Esophagus squamous epithelium (tissue), 5 donors: Measurements from ENCODE around the gene ULBP3. TPM values are rescaled to one million over a fixed set of nuclear protein-coding genes. Genes with fewer than 3 reads are reported as not detected.
"Not testable (repeated sequence)": the region's sequence is repeated elsewhere in the genome, so short reads cannot be mapped to it uniquely, and the experiment has no call there.

Experiments
- DNase-seq: peaks from one replicate; lab custom pipeline; 2025; lab: John Stamatoyannopoulos, UW
- H3K27ac ChIP-seq, 4 donors: fragments of 200-600 bp; sonication (generic); one replicate each; pipeline ENCODE4 v1.5.1; 2016 to 2019; ENCODE audit warnings: mild to moderate bottlenecking in 1 of 4
- H3K27me3 ChIP-seq, 4 donors: fragments of 200-600 bp; sonication (generic); 1 replicate in 3 of 4; 2 replicates in 1 of 4; pipeline versions ENCODE4 v1.5.1 to v1.6.0; 2017 to 2021; ENCODE audit warnings: antibody characterized with exemption in 1 of 4
- H3K36me3 ChIP-seq, 3 donors: fragments of 200-600 bp; sonication (generic); one replicate each; pipeline ENCODE4 v1.5.1; 2016 to 2019
- H3K4me1 ChIP-seq, 3 donors: fragments of 200-600 bp; sonication (generic); one replicate each; pipeline ENCODE4 v1.5.1; 2017 to 2019
- H3K4me3 ChIP-seq, 4 donors: fragments of 200-600 bp; sonication (generic); 1 replicate in 3 of 4; 2 replicates in 1 of 4; pipeline ENCODE4 v1.5.1; 2016 to 2019; ENCODE audit warnings: mild to moderate bottlenecking in 2 of 4, moderate library complexity in 1 of 4
- H3K9me3 ChIP-seq, 3 donors: fragments of 200-600 bp; sonication (generic); one replicate each; pipeline ENCODE4 v1.5.1; 2016 to 2019
- CTCF ChIP-seq, 6 experiments: fragments of 450-650 bp in 4 of 6; fragments of 200-600 bp in 2 of 6; sonication (generic) in 2 of 6; IDR thresholded peaks; one replicate each; pipeline ENCODE4 v1.5.1; 2016 to 2019; ENCODE audit warnings: antibody characterized with exemption in 6 of 6, mild to moderate bottlenecking in 4 of 6, moderate library complexity in 4 of 6
- POLR2A ChIP-seq, 4 donors: fragments of 450-650 bp; IDR thresholded peaks; one replicate each; pipeline ENCODE4 v1.6.1; 2017; ENCODE audit warnings: antibody characterized with exemption in 4 of 4, mild to moderate bottlenecking in 4 of 4, moderate library complexity in 3 of 4
- WGBS, 2 donors: methylation state at CpG; one replicate each; pipeline ENCODE4 v1.1.5; 2018; 5-methylcytosine and 5-hydroxymethylcytosine counted together
- intact Hi-C: fragments of 100-400 bp; cut with DNase I; formaldehyde crosslinking; loops from one replicate; pipeline ENCODE4 v1.15.0; 2022
- total RNA-seq, 4 donors: library from RNA; depleted of rRNA; stranded (reverse); fragments of >200 nt; gene quantifications; one replicate each; pipeline ENCODE4 v1.1.0, GENCODE V29; 2016
- donor health status: DM: yes; HTN: yes; CAD: no.

Gene ULBP3
- total RNA-seq, 4 donors from 2014 or later: 2.1 to 5.0 (median 3.3) TPM

GRCh38 chr6:150063640-150064039, 5.3 kb downstream of the ULBP3 start:
- 88 to 100% methylated on average over 1 to 6 of the region's 6 CpGs for WGBS, 2 donors

DNA sequence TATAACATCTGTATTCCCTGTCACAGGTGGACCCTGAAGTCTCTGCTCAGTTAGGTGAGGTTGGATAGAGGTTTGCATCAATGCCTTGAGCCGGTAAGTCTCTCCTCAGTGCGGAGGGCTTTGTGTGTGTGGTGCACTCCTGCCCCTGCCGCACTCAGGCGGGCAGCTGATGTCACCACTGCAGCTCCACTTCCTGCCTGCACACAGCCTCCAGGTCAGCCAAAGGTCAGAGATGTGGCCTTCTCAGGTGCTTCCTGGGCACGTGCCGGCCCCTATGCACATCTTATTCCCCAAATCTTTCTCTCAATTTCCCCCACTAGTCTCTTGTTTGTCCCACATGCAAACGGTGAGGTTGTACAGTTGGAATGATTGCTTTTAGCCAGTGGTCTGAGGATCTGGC, 8.9 kb downstream of the ULBP3 start:
- intact Hi-C loops, H3K27ac ChIP-seq, DNase-seq, H3K4me3 ChIP-seq, H3K9me3 ChIP-seq, H3K4me1 ChIP-seq: not testable (repeated sequence)
- H3K27me3 ChIP-seq: peaks cover 0 to 26% (median 0%) of the 10 kb centered on the region in 4 donors
- WGBS, 2 donors: 45 to 79% methylated on average over 5 to 7 of the region's 7 CpGs
- H3K36me3 ChIP-seq: peaks cover 0 to 19% (median 0%) of the 10 kb centered on the region in 3 donors

More at GRCh38 chr6:150063640-150064039, 5.3 kb downstream of the ULBP3 start:
- H3K27ac ChIP-seq: no peak overlapping the region
- peaks cover 0 to 10% (median 6%) of the 10 kb centered on the region in 3 donors for H3K4me1 ChIP-seq
- no peak overlapping the region for H3K4me3 ChIP-seq
- intact Hi-C loops: no loop called here
- no peak for TF ChIP-seq CTCF (IDR thresholded peaks at IDR 0.05)
- no peak for TF ChIP-seq POLR2A (IDR thresholded peaks at IDR 0.05)
- DNase-seq: no peak
- peaks cover 0 to 26% (median 0%) of the 10 kb centered on the region in 3 donors for H3K36me3 ChIP-seq
- H3K9me3 ChIP-seq: no peaks in the 10 kb centered on the region
- peaks cover 0 to 7% (median 0%) of the 10 kb centered on the region in 4 donors for H3K27me3 ChIP-seq

DNA sequence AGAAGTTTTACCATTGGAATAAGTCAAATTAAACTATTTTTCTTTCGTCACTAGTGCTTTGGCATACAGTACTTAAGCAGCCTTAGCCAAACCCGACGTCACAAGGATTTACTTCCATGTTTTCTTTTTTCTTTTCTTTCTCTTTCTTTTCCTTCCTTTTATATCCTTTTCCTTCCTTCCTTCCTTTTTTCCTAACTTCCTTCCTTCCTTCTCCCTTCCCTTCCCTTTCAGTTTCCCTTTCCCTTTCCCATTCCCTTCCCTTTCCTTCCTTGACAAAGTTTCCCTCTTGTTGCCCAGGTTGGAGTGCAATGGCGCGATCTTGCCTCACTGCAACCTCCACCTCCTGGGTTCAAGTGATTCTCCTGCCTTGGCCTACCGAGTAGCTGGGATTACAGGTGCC, 9.9 kb downstream of the ULBP3 start:
- peaks cover 0 to 11% (median 0%) of the 10 kb centered on the region in 3 donors for H3K36me3 ChIP-seq
- no peaks in the 10 kb centered on the region for H3K9me3 ChIP-seq
- TF ChIP-seq CTCF (IDR thresholded peaks at IDR 0.05) (no peak), POLR2A (IDR thresholded peaks at IDR 0.05) (no peak)
- H3K27me3 ChIP-seq: peaks cover 0 to 36% (median 0%) of the 10 kb centered on the region in 4 donors
- DNase-seq: no peak
- H3K4me3 ChIP-seq: no peak overlapping the region
- intact Hi-C loops: no loop called here
- WGBS, 2 donors: 93% methylated on average over 6 of the region's 6 CpGs
- H3K4me1 ChIP-seq: no peaks in the 10 kb centered on the region
- H3K27ac ChIP-seq: no peak overlapping the region

DNA sequence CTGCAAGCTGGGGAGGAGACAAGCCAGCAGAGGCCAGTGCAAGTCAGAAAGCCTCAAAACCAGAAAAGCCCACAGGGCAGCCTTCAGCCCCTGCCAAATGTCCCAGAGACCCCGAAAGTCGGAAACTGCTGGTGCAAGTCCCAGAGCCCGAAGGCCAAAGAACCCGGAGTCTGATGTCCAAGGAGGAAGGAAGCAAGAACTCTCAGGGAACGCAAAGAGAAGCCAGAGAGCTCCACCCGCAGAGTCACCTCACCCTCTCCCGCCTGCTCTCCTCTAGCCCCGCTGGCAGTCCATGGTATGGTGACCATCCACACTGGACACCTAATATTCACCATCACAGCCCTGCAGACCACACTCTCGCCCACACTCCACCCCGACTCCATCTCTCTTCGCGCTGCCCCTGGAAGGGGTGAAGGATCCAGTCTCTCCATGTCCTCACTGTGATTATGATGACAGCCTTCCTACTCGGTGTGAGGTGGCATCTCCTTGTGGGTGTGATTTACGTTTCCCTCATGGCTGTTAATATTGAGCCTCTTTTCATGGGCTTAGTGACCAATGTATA, 10.6 kb downstream of the ULBP3 start:
- intact Hi-C loops: no loop called here
- TF ChIP-seq POLR2A (IDR thresholded peaks at IDR 0.05): no peak
- no peak for TF ChIP-seq CTCF (IDR thresholded peaks at IDR 0.05)
- Histone ChIP-seq H3K9me3 (no peaks in the 10 kb centered on the region), H3K4me3 (no peak overlapping the region), H3K27ac (no peak overlapping the region), H3K4me1 (no peaks in the 10 kb centered on the region), H3K36me3 (peaks cover 0 to 6% (median 0%) of the 10 kb centered on the region in 3 donors), H3K27me3 (peaks cover 0 to 43% (median 0%) of the 10 kb centered on the region in 4 donors)
- DNase-seq: no peak
- WGBS, 2 donors: 80 to 82% methylated on average over 13 to 14 of the region's 14 CpGs

DNA sequence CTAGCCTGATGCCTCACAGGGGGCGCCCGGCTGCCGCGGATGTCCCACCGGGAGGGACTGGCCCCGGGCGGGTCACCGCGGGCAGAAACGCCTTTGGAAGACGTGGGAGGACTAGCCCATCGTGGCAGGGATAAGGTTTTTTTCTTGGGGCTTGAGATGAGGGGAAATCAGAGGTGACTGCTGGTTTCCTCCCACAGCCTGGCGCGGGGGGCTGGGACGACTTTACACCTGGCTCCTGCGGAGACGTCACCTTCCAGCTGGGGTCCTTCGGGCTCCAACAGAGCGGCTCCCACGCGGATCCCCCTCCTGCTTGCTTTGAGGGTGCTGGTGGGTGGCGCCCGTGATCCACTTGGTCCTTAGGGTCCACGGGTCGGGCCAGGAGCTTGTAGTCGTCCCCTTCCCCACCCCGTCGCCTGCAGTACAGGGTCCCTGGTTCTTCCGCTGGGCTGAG, 11.4 kb downstream of the ULBP3 start:
- H3K4me1 ChIP-seq: no peaks in the 10 kb centered on the region
- WGBS, 2 donors: 81% methylated on average over 13 of the region's 29 CpGs; no CpG with 5 or more reads in 1 of the 2 donors
- TF ChIP-seq CTCF (IDR thresholded peaks at IDR 0.05) (no peak), POLR2A (IDR thresholded peaks at IDR 0.05) (no peak)
- no peak for DNase-seq
- H3K36me3 ChIP-seq: peaks cover 0 to 4% (median 0%) of the 10 kb centered on the region in 3 donors
- intact Hi-C loops: no loop called here
- H3K9me3 ChIP-seq: no peaks in the 10 kb centered on the region
- peaks cover 0 to 51% (median 0%) of the 10 kb centered on the region in 4 donors for H3K27me3 ChIP-seq
- no peak overlapping the region for H3K27ac ChIP-seq
- H3K4me3 ChIP-seq: no peak overlapping the region
